OCI-LY1 (cell line): ENCODE data around the gene LYPD8.

Experiments
- H2AFZ ChIP-seq: fragments of 200-600 bp; sonication (generic), shearing (Covaris generic); 2 replicates; pipeline ENCODE4 v1.6.0; 2014; ENCODE audit warnings: antibody characterized with exemption, mild to moderate bottlenecking, low read length
- H3F3A ChIP-seq: fragments of 200-600 bp; sonication (generic), shearing (Covaris generic); 2 replicates; pipeline ENCODE4 v1.6.0; 2014; ENCODE audit warnings: mild to moderate bottlenecking, antibody characterized with exemption, low read length, moderate library complexity; ENCODE audit not compliant: insufficient read depth
- H3K27ac ChIP-seq: fragments of 200-600 bp; sonication (generic); 2 replicates; pipeline ENCODE4 v1.5.1; 2014; ENCODE audit warnings: low read length, mixed run types, mild to moderate bottlenecking, low read depth; ENCODE audit not compliant: poor library complexity, severe bottlenecking
- H3K27me3 ChIP-seq: fragments of 200-600 bp; sonication (generic); 2 replicates; pipeline ENCODE4 v1.6.0; 2014; ENCODE audit warnings: antibody characterized with exemption, mild to moderate bottlenecking, low read length, moderate library complexity; ENCODE audit not compliant: insufficient read depth
- H3K36me3 ChIP-seq: fragments of 200-600 bp; sonication (generic); 2 replicates; pipeline ENCODE4 v1.6.1; 2014; ENCODE audit warnings: mild to moderate bottlenecking, antibody characterized with exemption, low read length, moderate library complexity, mixed read lengths; ENCODE audit not compliant: insufficient read depth
- H3K4me1 ChIP-seq: fragments of 200-600 bp; sonication (generic); 2 replicates; pipeline ENCODE4 v1.5.1; 2014; ENCODE audit warnings: mild to moderate bottlenecking, low read length, moderate library complexity; ENCODE audit not compliant: insufficient read depth, severe bottlenecking
- H3K4me2 ChIP-seq: fragments of 200-600 bp; sonication (generic), shearing (Covaris generic); 2 replicates; pipeline ENCODE4 v1.6.1; 2014; ENCODE audit warnings: low read length
- H3K4me3 ChIP-seq: fragments of 200-600 bp; sonication (generic); 2 replicates; pipeline ENCODE4 v1.5.1; 2014; ENCODE audit warnings: low read length, low read depth, mild to moderate bottlenecking, mixed read lengths; ENCODE audit not compliant: poor library complexity, severe bottlenecking
- H3K79me2 ChIP-seq: fragments of 200-600 bp; shearing (Covaris generic); 2 replicates; pipeline ENCODE4 v1.6.1; 2016; ENCODE audit warnings: mixed run types, low read length, mixed read lengths; ENCODE audit not compliant: insufficient read depth
- H3K9ac ChIP-seq: fragments of 200-600 bp; sonication (generic), shearing (Covaris generic); 2 replicates; pipeline ENCODE4 v1.6.1; 2014; ENCODE audit warnings: mild to moderate bottlenecking, low read length, mixed read lengths
- H3K9me2 ChIP-seq: fragments of 200-600 bp; sonication (generic), shearing (Covaris generic); 2 replicates; pipeline ENCODE4 v1.6.1; 2014; ENCODE audit warnings: low read depth, mild to moderate bottlenecking, low read length, mixed read lengths
- H3K9me3 ChIP-seq: fragments of 200-600 bp; shearing (Covaris generic); 2 replicates; pipeline ENCODE4 v1.6.1; 2014; ENCODE audit warnings: low read length, mixed read lengths
- H4K20me1 ChIP-seq: fragments of 200-600 bp; sonication (generic), shearing (Covaris generic); 2 replicates; pipeline ENCODE4 v1.6.0; 2016; ENCODE audit warnings: mild to moderate bottlenecking, low read length; ENCODE audit not compliant: insufficient read depth
- EZH2 ChIP-seq: fragments of 200-600 bp; sonication (generic), shearing (Covaris generic); IDR thresholded peaks from 2 replicates; pipeline ENCODE4 v1.8.0; 2017; ENCODE audit warnings: borderline replicate concordance, mixed run types, mild to moderate bottlenecking, antibody characterized with exemption, low read length, moderate library complexity, mixed read lengths
- TF ChIP-seq, protein P1 (sequence below): fragments of 200-600 bp; sonication (generic), shearing (Covaris generic); IDR thresholded peaks from 2 replicates; pipeline ENCODE4 v1.5.1; 2017; ENCODE audit warnings: mild to moderate bottlenecking, antibody characterized with exemption, low read length, moderate library complexity, mixed read lengths

Gene LYPD8

DNA sequence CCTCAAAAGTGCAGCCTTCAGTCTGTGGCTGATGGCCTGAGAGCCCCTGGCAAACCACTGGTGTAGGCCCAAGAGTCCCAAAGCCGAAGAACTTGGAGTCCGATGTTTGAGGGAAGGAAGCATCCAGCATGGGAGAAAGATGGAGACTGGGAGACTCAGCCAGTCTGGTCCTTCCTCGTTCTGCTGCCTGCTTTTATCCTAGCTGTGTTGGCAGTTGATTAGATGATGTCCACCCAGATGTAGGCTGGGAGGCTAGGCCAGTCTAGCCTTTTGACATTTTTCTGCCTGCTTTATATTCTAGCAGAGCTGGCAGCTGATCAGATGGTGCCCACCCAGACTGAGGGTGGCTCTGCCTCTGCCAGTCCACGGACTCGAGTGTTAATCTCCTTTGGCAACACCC is 1.1 kb upstream of the LYPD8 start:
- Histone ChIP-seq H3K4me1 (no peaks in the 10 kb centered on the region), H3K36me3 (no peaks in the 10 kb centered on the region), H3K4me3 (no peak overlapping the region), H3K4me2 (no peak overlapping the region), H2AFZ (no peak overlapping the region), H3K9me2 (no peaks in the 10 kb centered on the region), H3K9ac (no peak overlapping the region), H3K27me3 (no peaks in the 10 kb centered on the region), H3K27ac (no peak overlapping the region), H4K20me1 (no peaks in the 10 kb centered on the region), H3K9me3 (no peaks in the 10 kb centered on the region), H3K79me2 (no peaks in the 10 kb centered on the region), H3F3A (no peaks in the 10 kb centered on the region)
- no peak for TF ChIP-seq EZH2
- TF ChIP-seq, protein P1, sequence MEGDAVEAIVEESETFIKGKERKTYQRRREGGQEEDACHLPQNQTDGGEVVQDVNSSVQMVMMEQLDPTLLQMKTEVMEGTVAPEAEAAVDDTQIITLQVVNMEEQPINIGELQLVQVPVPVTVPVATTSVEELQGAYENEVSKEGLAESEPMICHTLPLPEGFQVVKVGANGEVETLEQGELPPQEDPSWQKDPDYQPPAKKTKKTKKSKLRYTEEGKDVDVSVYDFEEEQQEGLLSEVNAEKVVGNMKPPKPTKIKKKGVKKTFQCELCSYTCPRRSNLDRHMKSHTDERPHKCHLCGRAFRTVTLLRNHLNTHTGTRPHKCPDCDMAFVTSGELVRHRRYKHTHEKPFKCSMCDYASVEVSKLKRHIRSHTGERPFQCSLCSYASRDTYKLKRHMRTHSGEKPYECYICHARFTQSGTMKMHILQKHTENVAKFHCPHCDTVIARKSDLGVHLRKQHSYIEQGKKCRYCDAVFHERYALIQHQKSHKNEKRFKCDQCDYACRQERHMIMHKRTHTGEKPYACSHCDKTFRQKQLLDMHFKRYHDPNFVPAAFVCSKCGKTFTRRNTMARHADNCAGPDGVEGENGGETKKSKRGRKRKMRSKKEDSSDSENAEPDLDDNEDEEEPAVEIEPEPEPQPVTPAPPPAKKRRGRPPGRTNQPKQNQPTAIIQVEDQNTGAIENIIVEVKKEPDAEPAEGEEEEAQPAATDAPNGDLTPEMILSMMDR: no peak

DNA sequence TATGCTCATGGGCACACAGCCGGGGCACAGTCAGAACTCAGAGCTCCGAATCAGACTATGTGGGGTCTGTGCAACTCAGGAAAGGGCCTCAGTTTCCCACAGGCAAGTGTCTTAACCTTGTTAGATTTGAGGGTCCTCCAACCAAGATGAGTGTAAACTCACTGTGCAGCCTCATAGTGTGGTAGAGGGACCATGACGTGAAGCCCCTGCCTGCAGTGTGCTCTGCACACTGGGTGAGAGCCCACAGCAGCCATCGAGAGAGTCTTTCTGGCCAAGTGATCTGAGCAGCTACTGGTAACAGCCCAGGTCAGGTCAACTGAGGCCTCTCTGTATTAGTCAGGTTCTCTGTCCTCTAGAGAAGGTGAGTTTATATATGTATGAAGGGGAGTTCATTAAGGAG is 592 bp upstream of the LYPD8 start:
- no peaks in the 10 kb centered on the region for H3K9me3 ChIP-seq
- H4K20me1 ChIP-seq: no peaks in the 10 kb centered on the region
- no peaks in the 10 kb centered on the region for H3K4me1 ChIP-seq
- H3K9ac ChIP-seq: no peak overlapping the region
- no peak overlapping the region for H3K4me2 ChIP-seq
- H3K36me3 ChIP-seq: no peaks in the 10 kb centered on the region
- no peaks in the 10 kb centered on the region for H3F3A ChIP-seq
- no peaks in the 10 kb centered on the region for H3K27me3 ChIP-seq
- H3K9me2 ChIP-seq: no peaks in the 10 kb centered on the region
- no peak overlapping the region for H2AFZ ChIP-seq
- no peaks in the 10 kb centered on the region for H3K79me2 ChIP-seq
- H3K4me3 ChIP-seq: no peak overlapping the region
- no peak overlapping the region for H3K27ac ChIP-seq
- TF ChIP-seq, protein P1: no peak
- no peak for TF ChIP-seq EZH2

DNA sequence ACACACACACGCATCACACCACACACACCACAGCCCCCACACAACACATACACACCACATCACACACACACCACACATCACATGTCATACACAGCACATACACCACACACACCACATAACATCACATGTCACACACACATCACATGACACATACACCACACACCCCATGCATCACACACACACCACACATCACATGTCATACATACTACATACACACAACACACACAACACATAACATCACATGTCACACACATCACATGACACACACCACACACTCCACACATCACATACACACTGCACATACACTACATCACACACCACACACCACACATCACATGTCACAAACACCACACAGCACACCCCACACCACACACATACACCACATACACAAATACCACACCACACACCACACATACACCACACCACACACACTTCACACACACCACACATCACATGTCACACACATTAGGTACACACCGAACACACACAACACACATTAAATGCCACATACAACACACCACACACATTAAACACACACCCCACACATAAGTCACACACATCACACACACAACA is 1.8 kb downstream of the LYPD8 start:
- H3K9me3 ChIP-seq: no peaks in the 10 kb centered on the region

More for the DNA sequence above, 1.8 kb downstream of the LYPD8 start:
- Histone ChIP-seq H3K36me3 (no peaks in the 10 kb centered on the region), H2AFZ (no peak overlapping the region), H3F3A (no peaks in the 10 kb centered on the region), H3K4me2 (no peak overlapping the region), H3K9me2 (no peaks in the 10 kb centered on the region), H3K27ac (no peak overlapping the region), H3K79me2 (no peaks in the 10 kb centered on the region), H3K4me3 (no peak overlapping the region), H3K27me3 (no peaks in the 10 kb centered on the region), H3K9ac (no peak overlapping the region), H4K20me1 (no peaks in the 10 kb centered on the region), H3K4me1 (no peaks in the 10 kb centered on the region)
- TF ChIP-seq, protein P1: no peak
- no peak for TF ChIP-seq EZH2
